Glutamatergic neuron (in vitro differentiated cells): ENCODE results near the gene ATP8A2. TPM values are rescaled to one million over a fixed set of nuclear protein-coding genes. Genes with fewer than 3 reads are reported as not detected.

Experiments used
- DNase-seq: peaks from one replicate; pipeline ENCODE4 v3.0.0; 2022
- H3K27ac Mint-ChIP-seq: one replicate; pipeline ENCODE4 v1.8.0; 2020; ENCODE audit warnings: mild to moderate bottlenecking, mixed read lengths, inconsistent platforms; ENCODE audit not compliant: unreplicated experiment
- H3K27me3 Mint-ChIP-seq: one replicate; pipeline ENCODE4 v1.8.0; 2020; ENCODE audit warnings: mild to moderate bottlenecking, moderate library complexity, mixed read lengths, inconsistent platforms; ENCODE audit not compliant: unreplicated experiment
- H3K36me3 Mint-ChIP-seq: one replicate; pipeline ENCODE4 v1.8.0; 2020; ENCODE audit warnings: mild to moderate bottlenecking, mixed read lengths, inconsistent platforms; ENCODE audit not compliant: unreplicated experiment
- H3K4me1 Mint-ChIP-seq: one replicate; pipeline ENCODE4 v1.8.0; 2020; ENCODE audit warnings: mild to moderate bottlenecking, low read depth, mixed read lengths, inconsistent platforms; ENCODE audit not compliant: unreplicated experiment
- H3K4me3 Mint-ChIP-seq: one replicate; pipeline ENCODE4 v1.8.0; 2020; ENCODE audit warnings: mild to moderate bottlenecking, mixed read lengths, inconsistent platforms; ENCODE audit not compliant: unreplicated experiment
- H3K9me3 Mint-ChIP-seq: one replicate; pipeline ENCODE4 v1.8.0; 2020; ENCODE audit warnings: mild to moderate bottlenecking, moderate library complexity, mixed read lengths, inconsistent platforms; ENCODE audit not compliant: unreplicated experiment
- total RNA-seq: library from RNA; stranded (reverse); fragmentation: NEBNext Ultra II Directional; extraction: Animal tissue kit (Norgen Biotek cat#: 25700); gene quantifications from one replicate; pipeline ENCODE4 v1.2.1, GENCODE V29; 2021; ENCODE audit not compliant: unreplicated experiment
- TF ChIP-seq, protein P1 (sequence below): fragments of 200-600 bp; sonication (generic); IDR thresholded peaks from one replicate; pipeline ENCODE4 v1.5.0; 2021; ENCODE audit not compliant: partially characterized antibody, unreplicated experiment

Gene ATP8A2
- total RNA-seq, 1 donor from 2014 or later, result 70.1 TPM

DNA sequence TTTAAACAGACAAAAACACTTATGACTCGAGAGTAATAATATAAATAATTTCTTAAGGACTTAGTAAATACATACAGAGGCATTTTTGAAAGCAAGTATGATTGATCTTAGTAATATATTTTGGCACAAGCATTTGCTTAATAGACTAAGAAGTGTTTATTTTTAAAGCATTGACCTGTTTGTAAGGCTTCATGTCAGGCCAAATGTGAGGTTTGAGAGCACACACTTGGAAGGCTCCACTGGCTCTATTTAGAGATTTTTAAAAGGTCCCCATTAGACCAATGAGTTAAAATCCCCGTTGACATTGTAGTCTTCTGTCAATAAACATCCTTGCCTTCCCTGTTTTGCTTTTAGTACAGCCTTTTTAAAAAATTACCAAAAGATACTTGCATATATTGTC lies 50.4 kb downstream of the ATP8A2 start:
- TF ChIP-seq, protein P1, sequence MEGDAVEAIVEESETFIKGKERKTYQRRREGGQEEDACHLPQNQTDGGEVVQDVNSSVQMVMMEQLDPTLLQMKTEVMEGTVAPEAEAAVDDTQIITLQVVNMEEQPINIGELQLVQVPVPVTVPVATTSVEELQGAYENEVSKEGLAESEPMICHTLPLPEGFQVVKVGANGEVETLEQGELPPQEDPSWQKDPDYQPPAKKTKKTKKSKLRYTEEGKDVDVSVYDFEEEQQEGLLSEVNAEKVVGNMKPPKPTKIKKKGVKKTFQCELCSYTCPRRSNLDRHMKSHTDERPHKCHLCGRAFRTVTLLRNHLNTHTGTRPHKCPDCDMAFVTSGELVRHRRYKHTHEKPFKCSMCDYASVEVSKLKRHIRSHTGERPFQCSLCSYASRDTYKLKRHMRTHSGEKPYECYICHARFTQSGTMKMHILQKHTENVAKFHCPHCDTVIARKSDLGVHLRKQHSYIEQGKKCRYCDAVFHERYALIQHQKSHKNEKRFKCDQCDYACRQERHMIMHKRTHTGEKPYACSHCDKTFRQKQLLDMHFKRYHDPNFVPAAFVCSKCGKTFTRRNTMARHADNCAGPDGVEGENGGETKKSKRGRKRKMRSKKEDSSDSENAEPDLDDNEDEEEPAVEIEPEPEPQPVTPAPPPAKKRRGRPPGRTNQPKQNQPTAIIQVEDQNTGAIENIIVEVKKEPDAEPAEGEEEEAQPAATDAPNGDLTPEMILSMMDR, result no peak
- H3K36me3 Mint-ChIP-seq, result peaks cover 6% of the 10 kb centered on the region

DNA sequence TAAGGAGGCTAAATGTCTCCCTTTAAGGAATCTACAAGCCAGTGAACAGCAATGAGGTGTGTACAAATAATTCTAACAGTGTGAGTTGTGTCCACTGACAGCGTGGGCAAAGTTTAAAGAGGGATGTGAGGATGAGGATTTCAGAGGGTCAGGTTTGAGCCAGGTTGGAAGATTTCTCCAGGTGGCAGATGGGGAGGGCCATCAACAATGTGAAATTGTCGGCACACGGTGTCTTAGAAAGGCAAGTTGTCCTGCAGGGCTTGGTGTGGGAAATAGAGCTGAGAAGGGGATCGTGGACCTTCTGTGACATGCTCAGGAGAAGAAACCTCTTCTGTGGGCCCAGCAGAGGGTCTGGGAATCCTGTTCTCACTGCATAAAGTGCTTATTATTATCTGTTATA lies 52.1 kb downstream of the ATP8A2 start:
- H3K27me3 Mint-ChIP-seq, result peaks cover 4% of the 10 kb centered on the region
- H3K4me1 Mint-ChIP-seq, result no peaks in the 10 kb centered on the region
- H3K4me3 Mint-ChIP-seq, result no peak overlapping the region
- H3K27ac Mint-ChIP-seq, result no peak overlapping the region
- TF ChIP-seq, protein P1, result no peak
- no peak for DNase-seq
- H3K9me3 Mint-ChIP-seq, result peaks cover 4% of the 10 kb centered on the region
- H3K36me3 Mint-ChIP-seq, result peaks cover 10% of the 10 kb centered on the region

More for the DNA sequence above, 50.4 kb downstream of the ATP8A2 start:
- Mint-ChIP-seq H3K27ac (no peak overlapping the region), H3K9me3 (peaks cover 4% of the 10 kb centered on the region), H3K4me3 (no peak overlapping the region), H3K4me1 (no peaks in the 10 kb centered on the region), H3K27me3 (peaks cover 7% of the 10 kb centered on the region)
- no peak for DNase-seq

DNA sequence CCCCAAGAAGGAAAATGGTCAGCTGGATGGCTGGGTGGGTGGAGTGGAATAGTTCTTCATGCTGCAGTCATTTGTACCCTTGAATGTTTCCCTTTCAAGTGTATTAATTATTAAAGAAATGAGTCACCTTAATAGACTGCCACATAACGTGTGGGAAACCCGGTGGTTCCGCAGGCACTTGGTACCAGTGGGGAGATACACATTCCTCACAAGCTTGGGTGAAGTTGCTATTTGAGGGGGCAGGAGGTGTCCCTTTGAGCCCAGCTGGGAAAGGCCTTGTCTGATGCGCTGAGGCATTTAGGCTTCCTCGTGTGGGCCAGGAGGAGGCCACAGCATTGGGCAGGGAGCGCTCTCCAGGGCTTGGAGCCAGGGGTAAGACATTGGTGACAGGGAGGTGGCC lies 57.7 kb downstream of the ATP8A2 start:
- Mint-ChIP-seq H3K27ac (no peak overlapping the region), H3K4me3 (no peak overlapping the region), H3K36me3 (peaks cover 10% of the 10 kb centered on the region), H3K9me3 (peaks cover 7% of the 10 kb centered on the region), H3K4me1 (peaks cover 9% of the 10 kb centered on the region), H3K27me3 (peaks cover 4% of the 10 kb centered on the region)
- TF ChIP-seq, protein P1, result no peak
- no peak for DNase-seq

GRCh38 chr13:25432691-25433090 lies 60.9 kb downstream of the ATP8A2 start:
- Mint-ChIP-seq H3K36me3 (peaks cover 4% of the 10 kb centered on the region), H3K4me1 (peaks cover 9% of the 10 kb centered on the region), H3K4me3 (no peak overlapping the region), H3K27ac (no peak overlapping the region), H3K27me3 (no peaks in the 10 kb centered on the region), H3K9me3 (peaks cover 3% of the 10 kb centered on the region)
- no peak for DNase-seq
- TF ChIP-seq, protein P1, result no peak

- Mint-ChIP-seq H3K9me3 (no peaks in the 10 kb centered on the region), H3K36me3 (no peaks in the 10 kb centered on the region), H3K27ac (no peak overlapping the region), H3K4me3 (no peak overlapping the region), H3K27me3 (no peaks in the 10 kb centered on the region), H3K4me1 (no peaks in the 10 kb centered on the region)
- TF ChIP-seq, protein P1, result no peak
- DNase-seq, result no peak
Observed at GRCh38 chr13:25440061-25440460, 68.3 kb downstream of the ATP8A2 start.
